CD4-positive, alpha-beta T cell (primary cell): ENCODE measurements around the gene ASTN1. TPM values are rescaled to one million over a fixed set of nuclear protein-coding genes. Genes with fewer than 3 reads are reported as not detected.

ENCODE experiments used
- ATAC-seq: fragments of 200-7000 bp; cut with Tn5 transposase; one replicate; pipeline ENCODE4 v1.10.0; 2022; ENCODE audit warnings: mild to moderate bottlenecking; ENCODE audit not compliant: poor library complexity
- CTCF ChIA-PET: fragments of 350-600 bp; sonication (Branson Sonifier 250); formaldehyde crosslinking; loops from one replicate; lab custom pipeline; 2021; ENCODE audit warnings: antibody characterized with exemption, inconsistent platforms; lab: Charles Lee
- POLR2A ChIA-PET: fragments of 350-600 bp; sonication (Branson Sonifier 250); formaldehyde crosslinking; loops from one replicate; lab custom pipeline; 2021; ENCODE audit warnings: antibody characterized with exemption, inconsistent platforms; lab: Charles Lee
- DNase-seq, 14 experiments: peaks; one replicate each; pipeline ENCODE4 v3.0.0-alpha.2; 2013 to 2020; ENCODE audit warnings: mixed read lengths in 2 of 14
- H3K27ac ChIP-seq, 2 donors: one replicate each; pipeline versions ENCODE4 v1.5.1 to v1.7.0; 2013; ENCODE audit warnings: low read length in 2 of 2, low read depth in 1 of 2, mild to moderate bottlenecking in 1 of 2
- H3K27me3 ChIP-seq, 2 experiments: 1 replicate in 1 of 2; 2 replicates in 1 of 2; pipeline versions ENCODE4 v1.6.1 to v1.7.0; 2013; ENCODE audit warnings: low read length in 2 of 2, control low read depth in 1 of 2, mild to moderate bottlenecking in 1 of 2, moderate library complexity in 1 of 2; ENCODE audit not compliant: insufficient read depth in 2 of 2, control insufficient read depth in 1 of 2
- H3K36me3 ChIP-seq: one replicate; pipeline ENCODE4 v1.6.1; 2013; ENCODE audit warnings: low read length, control low read depth; ENCODE audit not compliant: insufficient read depth
- H3K4me1 ChIP-seq: one replicate; pipeline ENCODE4 v1.6.1; 2013; ENCODE audit warnings: low read length, control low read depth; ENCODE audit not compliant: insufficient read depth
- H3K4me3 ChIP-seq: one replicate; pipeline ENCODE4 v1.5.1; 2013; ENCODE audit warnings: mild to moderate bottlenecking, low read length, moderate library complexity
- H3K9me3 ChIP-seq, 2 experiments: 1 replicate in 1 of 2; 2 replicates in 1 of 2; pipeline versions ENCODE4 v1.6.1 to v1.7.0; 2013; ENCODE audit warnings: low read length in 2 of 2, mild to moderate bottlenecking in 2 of 2, control low read depth in 1 of 2, moderate library complexity in 1 of 2; ENCODE audit not compliant: control insufficient read depth in 1 of 2, insufficient read depth in 1 of 2
- H3K27ac Mint-ChIP-seq: one replicate; pipeline ENCODE4 v1.8.0; 2020; ENCODE audit warnings: mixed read lengths
- H3K27me3 Mint-ChIP-seq: one replicate; pipeline ENCODE4 v1.8.0; 2021; ENCODE audit warnings: mixed read lengths
- H3K36me3 Mint-ChIP-seq: one replicate; pipeline ENCODE4 v1.8.0; 2021; ENCODE audit warnings: low read depth, mixed read lengths
- H3K4me1 Mint-ChIP-seq: one replicate; pipeline ENCODE4 v1.8.0; 2021; ENCODE audit warnings: low read depth, mixed read lengths
- H3K4me3 Mint-ChIP-seq: one replicate; pipeline ENCODE4 v1.8.0; 2020; ENCODE audit warnings: mild to moderate bottlenecking, mixed read lengths
- H3K9me3 Mint-ChIP-seq: one replicate; pipeline ENCODE4 v1.8.0; 2020; ENCODE audit warnings: mixed read lengths
- CTCF ChIP-seq: fragments of 200-600 bp; IDR thresholded peaks from one replicate; pipeline ENCODE4 v1.8.0; 2022; ENCODE audit warnings: antibody characterized with exemption, mild to moderate bottlenecking
- intact Hi-C, 2 experiments: fragments of 100-400 bp; cut with DNase I in 1 of 2; cut with micrococcal nuclease in 1 of 2; formaldehyde crosslinking; loops; one replicate each; pipeline versions ENCODE4 v1.15.1 to v1.9.0; 2023 to 2025; cut with DNase I, micrococcal nuclease
- total RNA-seq, 174 experiments: library from RNA in 2 of 174; stranded (reverse) in 2 of 174; gene quantifications; one replicate each; pipeline ENCODE4 v1.2.3 and lab custom pipeline; 2021 to 2026

ASTN1 gene
- total RNA-seq, 2 experiments from 2014 or later = not detected

GRCh38 chr1:176925223-176925622 is 239.3 kb downstream of the ASTN1 start:
- no peak overlapping the region for H3K27ac Mint-ChIP-seq
- no peak overlapping the region for H3K27ac ChIP-seq
- ChIA-PET POLR2A (no interaction called here), CTCF (no interaction called here)
- DNase-seq = no peak
- no peak for ATAC-seq
- H3K9me3 Mint-ChIP-seq = no peaks in the 10 kb centered on the region
- no peak overlapping the region for H3K4me3 ChIP-seq
- H3K9me3 ChIP-seq = peaks cover 0 to 4% of the 10 kb centered on the region in 2 experiments
- no peak overlapping the region for H3K4me3 Mint-ChIP-seq
- no peaks in the 10 kb centered on the region for H3K4me1 ChIP-seq
- no peak for TF ChIP-seq CTCF
- H3K36me3 Mint-ChIP-seq = no peaks in the 10 kb centered on the region
- intact Hi-C loops = no loop called here
- H3K4me1 Mint-ChIP-seq = no peaks in the 10 kb centered on the region
- no peaks in the 10 kb centered on the region for H3K27me3 Mint-ChIP-seq
- no peaks in the 10 kb centered on the region for H3K36me3 ChIP-seq
- H3K27me3 ChIP-seq = no peaks in the 10 kb centered on the region

- POLR2A ChIA-PET = no interaction called here
- no peak for TF ChIP-seq CTCF
- H3K4me1 ChIP-seq = no peaks in the 10 kb centered on the region
- H3K27me3 ChIP-seq = no peaks in the 10 kb centered on the region
- no peak overlapping the region for H3K4me3 ChIP-seq
- CTCF ChIA-PET = no interaction called here
- Mint-ChIP-seq H3K27me3 (peaks cover 2% of the 10 kb centered on the region), H3K4me1 (no peaks in the 10 kb centered on the region), H3K27ac (no peak overlapping the region), H3K36me3 (no peaks in the 10 kb centered on the region), H3K9me3 (no peaks in the 10 kb centered on the region), H3K4me3 (no peak overlapping the region)
- no peak overlapping the region for H3K27ac ChIP-seq
- intact Hi-C loops = no loop called here
- ATAC-seq (no peak), DNase-seq (no peak)
- no peaks in the 10 kb centered on the region for H3K36me3 ChIP-seq
- no peaks in the 10 kb centered on the region for H3K9me3 ChIP-seq
Measured at GRCh38 chr1:176923283-176923682, 241.2 kb downstream of the ASTN1 start.

- H3K27me3 Mint-ChIP-seq = peaks cover 7% of the 10 kb centered on the region
- Histone ChIP-seq H3K4me1 (no peaks in the 10 kb centered on the region), H3K36me3 (no peaks in the 10 kb centered on the region), H3K9me3 (peaks cover 0 to 4% of the 10 kb centered on the region in 2 experiments), H3K27me3 (no peaks in the 10 kb centered on the region), H3K27ac (no peak overlapping the region), H3K4me3 (no peak overlapping the region)
- no peak for ATAC-seq
- intact Hi-C loops = no loop called here
- no peak overlapping the region for H3K4me3 Mint-ChIP-seq
- H3K27ac Mint-ChIP-seq = no peak overlapping the region
- no peak for DNase-seq
- no peaks in the 10 kb centered on the region for H3K36me3 Mint-ChIP-seq
- H3K4me1 Mint-ChIP-seq = no peaks in the 10 kb centered on the region
- H3K9me3 Mint-ChIP-seq = no peaks in the 10 kb centered on the region
- ChIA-PET CTCF (no interaction called here), POLR2A (no interaction called here)
- no peak for TF ChIP-seq CTCF
Measured at GRCh38 chr1:176919386-176920378, 244.8 kb downstream of the ASTN1 start.
